Dedifferentiated amniotic fluid mesenchymal stem cell (primary cell): ENCODE measurements around the gene OSBPL5.

ENCODE experiments used
- DNase-seq: peaks from one replicate; pipeline ENCODE4 v3.0.0-alpha.2; 2016; ENCODE audit errors: extremely low spot score

OSBPL5 gene

GRCh38 chr11:3133261-3134217 lies 31.6 kb downstream of the OSBPL5 start:
- no peak for DNase-seq

GRCh38 chr11:3132831-3133260 lies 32.3 kb downstream of the OSBPL5 start:
- no peak for DNase-seq

DNA sequence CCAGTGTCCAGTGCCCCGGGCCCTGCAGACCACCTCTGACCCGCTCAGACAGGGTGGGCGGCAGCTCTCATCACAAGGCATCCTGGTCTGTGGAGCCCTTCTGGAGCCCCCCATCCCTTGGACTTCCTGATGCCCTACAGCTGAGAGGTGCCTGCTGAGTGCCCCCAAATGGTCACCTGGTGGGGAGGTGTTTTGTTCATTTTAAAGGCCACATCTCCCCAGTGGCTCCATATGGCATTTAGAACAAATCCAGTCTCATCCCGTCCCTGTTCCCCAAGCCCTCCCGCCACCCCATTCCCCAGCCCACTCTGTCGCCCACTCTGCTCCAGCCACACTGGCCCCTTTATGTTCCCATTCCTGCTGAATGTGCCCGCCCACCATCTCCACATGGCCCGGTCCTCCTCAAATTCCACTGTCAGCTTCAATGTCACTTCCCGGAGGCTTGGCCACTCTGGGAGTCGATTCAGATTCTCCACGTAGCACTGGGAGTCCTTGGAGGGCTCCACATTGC lies 32.8 kb downstream of the OSBPL5 start:
- DNase-seq, result no peak

DNA sequence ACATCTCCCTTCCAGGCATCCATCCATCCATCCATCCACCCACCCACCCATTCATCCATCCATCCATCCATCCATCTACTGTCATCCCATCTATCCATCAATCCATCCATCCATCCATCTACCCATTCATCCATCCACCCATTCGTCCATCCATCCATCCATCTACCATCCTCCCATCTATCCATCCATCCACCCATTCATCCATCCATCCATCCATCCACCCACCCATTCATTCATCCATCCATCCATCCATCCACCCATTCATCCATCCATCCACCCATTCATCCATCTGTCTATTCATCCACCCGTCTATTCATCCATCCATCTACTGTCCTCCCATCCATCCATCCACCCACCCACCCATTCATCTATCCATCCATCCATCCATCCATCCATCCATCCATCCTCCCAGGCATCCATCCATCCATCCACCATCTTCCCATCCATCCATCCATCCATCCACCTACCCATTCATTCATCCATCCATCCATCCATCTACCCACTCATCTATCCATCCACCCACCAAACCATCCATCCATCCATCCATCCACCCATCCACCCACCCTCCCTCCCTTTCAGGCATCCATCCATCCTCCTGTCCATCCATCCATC lies 33.7 kb downstream of the OSBPL5 start:
- no peak for DNase-seq

DNA sequence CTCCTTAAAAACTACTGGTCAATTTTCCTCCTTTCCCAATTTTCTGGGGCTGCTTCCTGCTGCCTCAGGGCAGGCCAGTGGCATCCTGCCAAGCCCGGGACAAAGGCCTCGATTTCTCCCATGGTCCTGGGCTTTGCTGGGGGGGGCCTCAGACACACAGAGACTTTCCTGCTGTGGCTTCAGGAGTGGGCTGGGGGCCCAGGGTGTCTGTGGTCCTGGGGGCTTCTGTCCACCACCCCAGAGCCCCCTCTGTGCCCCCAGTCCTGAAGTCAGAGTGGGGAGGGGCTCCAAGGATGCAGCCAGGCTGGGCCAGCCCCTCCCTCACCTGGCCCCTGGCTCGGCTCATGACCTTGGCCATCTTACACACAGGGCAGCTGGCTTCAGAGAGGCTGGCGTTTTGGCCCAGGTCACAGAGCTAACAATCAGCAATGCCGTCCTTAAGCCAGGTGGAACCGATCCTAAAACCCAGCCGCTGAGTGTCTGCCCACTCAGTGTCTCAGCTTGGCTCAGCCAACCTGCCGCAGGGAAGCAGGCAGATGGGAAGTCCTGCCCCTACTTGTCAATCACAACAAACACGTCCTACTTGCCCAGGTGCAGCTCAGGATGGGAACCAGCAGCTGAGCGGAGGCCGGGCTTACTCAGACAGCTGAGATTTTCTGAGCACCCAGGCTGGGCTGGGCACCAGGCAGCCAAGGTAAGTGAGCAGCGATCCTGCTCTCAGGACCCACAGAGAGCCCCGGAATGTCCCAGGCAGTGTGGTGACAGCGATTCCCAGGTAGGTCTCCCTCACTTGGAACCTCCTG lies 34.6 kb downstream of the OSBPL5 start:
- no peak for DNase-seq

DNA sequence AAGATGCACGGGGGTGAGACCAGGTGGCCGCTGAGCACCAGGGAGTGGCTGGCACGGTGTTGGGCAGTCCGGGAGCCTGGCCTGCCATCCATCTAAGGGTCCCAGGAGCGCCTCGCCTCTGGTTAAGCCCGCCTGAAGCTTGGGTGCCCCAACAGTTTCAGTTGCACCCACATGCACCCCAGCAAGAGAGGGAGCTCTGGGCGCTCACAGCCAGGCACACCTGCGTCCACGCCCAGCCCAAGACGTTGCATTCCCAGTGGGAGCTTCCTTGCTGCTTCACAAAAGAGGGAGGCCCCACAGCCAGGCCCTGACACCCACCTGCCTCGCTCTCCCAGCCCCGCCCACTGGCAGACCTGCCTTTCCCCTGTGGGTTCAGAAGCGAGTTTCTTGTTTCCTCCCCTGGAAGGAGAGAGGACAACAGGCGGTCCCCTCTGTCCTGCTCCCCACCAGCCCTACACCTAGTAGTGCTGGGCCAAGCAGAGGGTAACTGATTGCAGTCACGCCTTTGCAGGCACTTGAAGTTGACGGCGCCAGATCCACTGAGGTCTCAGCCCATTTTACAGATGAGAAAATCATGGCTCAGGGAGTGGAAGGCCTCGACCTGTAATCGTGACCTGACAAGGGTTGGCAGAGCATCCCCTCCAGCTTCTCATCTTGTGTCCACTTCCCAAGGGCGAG lies 35.4 kb downstream of the OSBPL5 start:
- DNase-seq, result no peak

- no peak for DNase-seq
Observed at GRCh38 chr11:3129181-3129590, 35.9 kb downstream of the OSBPL5 start.

DNA sequence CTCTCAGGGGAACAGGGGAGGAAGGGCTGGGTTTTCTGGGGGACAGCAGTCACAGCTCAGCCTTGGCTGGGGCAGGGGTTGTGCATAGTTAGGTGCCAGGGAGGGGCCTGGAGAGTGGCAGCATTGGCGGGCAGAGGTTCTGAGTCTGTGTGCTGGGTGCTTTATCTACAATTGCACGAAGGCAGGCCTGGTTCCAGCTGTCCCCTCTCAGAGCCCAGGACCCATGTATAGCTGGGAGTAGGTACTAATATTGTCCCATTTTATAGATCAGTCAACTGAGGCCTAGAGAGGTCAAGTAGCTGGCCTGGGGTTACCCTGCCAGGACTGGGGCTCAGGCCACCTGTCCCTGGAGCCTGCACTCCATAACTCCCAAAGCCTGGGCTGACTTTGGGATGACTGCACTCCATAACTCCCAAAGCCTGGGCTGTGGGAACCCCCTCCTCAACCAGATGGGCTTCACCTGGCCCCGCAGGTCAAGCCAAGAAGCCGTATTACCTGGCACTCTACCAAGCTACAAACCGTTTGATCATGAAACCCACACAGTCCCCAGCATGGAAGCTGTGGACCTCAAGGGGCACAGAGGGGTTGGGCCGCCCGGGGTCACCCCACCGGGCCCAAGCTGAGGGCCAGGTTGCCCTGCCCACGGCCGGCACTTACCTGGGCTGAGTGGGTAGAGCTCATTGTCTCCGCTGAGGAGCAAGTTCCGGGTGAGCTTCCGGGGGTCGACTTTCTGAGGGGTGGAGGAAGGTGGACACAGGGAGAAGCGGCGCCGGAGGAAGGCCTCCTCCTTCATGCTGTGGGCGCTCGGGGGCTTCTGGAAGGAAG lies 36.5 kb downstream of the OSBPL5 start:
- DNase-seq, result no peak

DNA sequence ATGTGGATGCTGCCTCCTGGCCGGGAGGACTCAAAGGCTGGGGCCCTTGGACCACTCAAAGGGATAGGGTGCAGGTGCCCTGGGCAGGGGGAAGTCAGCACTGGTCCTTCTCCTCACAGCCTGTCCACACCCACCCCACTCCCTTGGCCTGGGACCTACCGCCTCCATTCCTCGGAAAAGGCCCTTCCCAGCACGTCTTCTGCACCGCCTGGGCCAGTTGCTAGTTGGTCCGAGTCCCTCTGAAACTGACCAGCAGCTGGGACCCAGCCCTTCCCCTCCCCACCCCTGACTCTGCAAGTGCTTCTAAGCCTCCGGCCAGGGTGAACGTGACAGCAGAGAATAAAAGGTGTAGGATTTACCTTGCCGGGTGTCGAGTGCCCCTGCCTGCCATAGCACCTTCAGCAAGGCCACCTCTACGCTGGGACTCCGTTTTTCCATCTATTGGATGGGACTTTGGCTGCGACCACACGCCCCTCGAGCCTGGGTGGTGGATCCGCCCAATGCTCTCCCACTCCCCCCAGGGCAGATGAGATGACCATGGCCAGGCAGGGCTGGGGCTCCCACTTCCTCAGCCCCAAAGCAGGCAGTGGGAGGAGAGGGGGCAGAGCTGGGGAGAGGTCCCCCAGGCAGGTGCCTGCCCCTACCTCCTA lies 37.3 kb downstream of the OSBPL5 start:
- no peak for DNase-seq

DNA sequence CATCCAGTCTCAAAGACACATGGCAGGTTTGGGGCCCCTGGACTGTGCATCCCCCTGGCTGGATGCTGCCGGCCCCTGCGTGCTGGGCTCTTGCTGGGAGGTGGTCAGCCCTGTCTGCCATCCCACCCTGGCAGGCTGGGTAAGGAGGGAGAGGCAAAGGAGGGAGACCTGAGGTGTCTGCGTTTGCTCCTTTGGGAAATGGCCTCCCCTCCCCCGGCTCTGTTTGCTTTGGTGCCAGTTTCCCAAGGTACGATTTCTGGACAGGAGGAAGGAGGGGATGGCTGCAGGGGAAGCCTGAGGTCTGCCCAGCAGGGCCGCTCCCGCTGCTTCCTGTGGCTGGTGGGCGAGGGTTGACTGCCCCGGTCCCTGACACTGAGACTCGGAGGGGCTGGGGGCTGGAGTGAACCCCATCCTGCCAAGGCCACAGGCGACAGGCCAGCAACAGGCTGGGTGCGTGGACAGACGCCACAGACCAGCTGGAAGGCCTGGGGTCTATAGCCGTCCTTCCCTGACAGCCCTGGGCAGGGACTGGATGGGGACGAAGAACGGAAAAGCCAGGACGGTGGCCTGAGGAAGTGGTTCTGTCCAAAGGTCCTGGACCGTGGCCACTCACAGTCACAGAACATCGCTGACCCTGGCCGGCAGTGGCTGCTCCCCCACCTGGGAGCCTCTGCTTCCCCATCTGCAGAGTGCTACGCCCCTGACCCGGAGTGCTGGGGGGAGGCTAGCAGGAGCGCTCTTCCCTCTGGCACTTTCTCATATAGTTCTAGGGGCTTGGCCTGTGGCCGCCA lies 38.0 kb downstream of the OSBPL5 start:
- DNase-seq, result no peak

- DNase-seq, result no peak
Observed at GRCh38 chr11:3126207-3126865, 38.8 kb downstream of the OSBPL5 start.

DNA sequence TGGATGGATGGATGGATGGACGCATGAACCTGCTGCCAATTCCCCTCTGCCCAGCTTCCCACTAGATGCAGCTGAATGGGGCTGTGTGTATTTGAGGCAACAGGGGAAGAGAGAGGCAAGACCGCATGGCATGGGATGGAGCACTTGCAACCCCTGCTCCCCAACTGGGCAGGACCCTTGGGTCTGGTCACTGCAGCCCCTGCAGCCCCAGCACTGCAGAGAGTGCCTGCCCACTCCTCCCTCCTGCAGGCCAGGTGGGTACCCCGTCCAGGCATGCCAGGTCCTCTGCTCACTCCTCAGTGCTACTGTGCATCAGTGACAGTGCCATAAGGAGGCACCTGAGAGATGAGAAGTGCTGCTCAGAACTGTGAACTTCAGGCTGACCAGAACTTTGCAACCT lies 40.3 kb downstream of the OSBPL5 start:
- no peak for DNase-seq

- peak; percentile 88 for DNase-seq
Observed at GRCh38 chr11:3123761-3124733, 41.1 kb downstream of the OSBPL5 start.

GRCh38 chr11:3123305-3123704 lies 41.8 kb downstream of the OSBPL5 start:
- no peak for DNase-seq

DNA sequence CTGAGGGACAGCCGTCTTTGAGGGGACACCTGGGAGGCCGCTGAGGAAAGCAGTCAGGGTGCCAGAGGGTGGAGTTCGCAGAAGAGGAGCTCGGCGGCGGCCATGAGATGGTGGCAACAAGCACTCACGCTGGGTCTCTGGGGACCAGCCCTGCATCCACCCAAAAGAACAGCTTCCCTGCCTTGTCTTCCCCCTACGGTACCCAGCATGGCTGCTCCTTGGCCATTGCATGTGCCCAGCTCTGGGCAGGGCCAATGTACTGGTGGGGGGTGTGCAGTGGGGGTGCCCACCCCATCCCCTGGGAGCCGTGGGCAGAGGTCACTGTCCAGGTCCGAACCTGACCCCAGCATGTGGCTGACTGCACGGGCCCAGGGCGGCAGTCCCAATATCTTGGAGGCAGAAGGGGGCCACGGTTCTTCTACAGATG lies 42.3 kb downstream of the OSBPL5 start:
- DNase-seq, result no peak

DNA sequence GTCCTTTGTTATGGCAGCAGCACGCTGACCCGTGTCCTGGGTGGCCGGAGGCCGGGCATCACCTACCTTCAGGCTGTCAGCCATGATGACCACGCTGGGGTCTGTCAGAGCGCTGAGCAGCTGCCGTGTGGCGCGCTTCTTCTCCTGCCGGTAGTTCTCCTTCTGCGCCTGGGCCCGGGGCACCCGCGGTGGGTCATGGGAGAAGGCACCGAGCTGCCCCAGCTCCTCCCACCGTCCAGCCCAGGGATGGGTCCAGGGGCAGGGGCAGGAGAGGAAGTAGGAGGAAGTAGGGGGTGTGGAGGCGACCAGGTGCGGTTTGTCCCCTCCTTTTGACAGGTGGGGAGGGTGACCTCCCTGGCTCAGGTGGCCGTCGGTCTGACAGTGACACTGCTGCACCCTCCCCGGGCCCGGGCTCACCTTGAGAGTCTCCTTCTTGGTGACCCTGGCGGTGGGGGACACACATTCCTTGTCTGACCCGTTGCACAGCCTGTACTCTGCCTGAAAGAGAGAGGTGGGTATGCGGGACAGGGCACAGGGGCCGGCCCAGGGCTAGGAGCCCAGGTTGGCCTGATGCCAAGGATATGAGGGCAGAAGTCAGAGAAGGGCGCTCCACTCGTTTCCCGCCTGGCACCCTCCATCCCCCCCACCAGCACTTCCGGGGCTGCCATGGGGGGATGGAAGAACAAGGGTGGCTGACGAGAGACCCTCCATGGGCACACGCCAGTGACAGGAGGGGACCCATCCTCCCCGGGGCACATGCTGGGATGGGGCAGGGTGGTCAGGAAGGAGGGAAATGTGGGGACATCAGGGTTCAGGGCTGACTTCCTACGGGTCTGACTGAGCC lies 43.0 kb downstream of the OSBPL5 start:
- no peak for DNase-seq

DNA sequence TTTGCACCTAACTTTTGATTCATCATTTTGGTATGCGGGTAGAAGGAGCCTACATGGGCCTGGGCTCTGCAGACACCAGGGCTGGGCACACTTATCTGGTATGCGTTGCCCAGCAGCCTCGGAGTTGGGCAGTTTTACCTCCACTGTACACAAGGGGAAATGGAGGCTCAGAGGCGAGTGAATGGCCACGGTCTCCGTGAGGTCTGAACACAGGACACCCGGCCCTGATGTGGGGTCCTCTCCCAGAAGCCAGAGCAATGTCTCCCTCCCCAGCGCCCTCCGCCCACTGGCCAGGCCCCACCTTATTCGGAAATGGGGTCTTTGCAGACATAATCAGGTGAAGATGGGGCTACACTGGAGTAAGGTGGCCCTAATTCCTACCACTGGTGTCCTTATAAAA lies 43.7 kb downstream of the OSBPL5 start:
- no peak for DNase-seq
